IMR-90 (cell line): Measurements from ENCODE around the gene NR2C1. TPM values are rescaled to one million over a fixed set of nuclear protein-coding genes. Genes with fewer than 3 reads are reported as not detected.

Source experiments
- ATAC-seq: fragments of 200-7000 bp; cut with Tn5 transposase; 2 replicates; pipeline ENCODE4 v1.9.1; 2020; ENCODE audit warnings: low read depth, mild to moderate bottlenecking, moderate library complexity
- BruUV-seq: library from RNA; stranded (reverse); fragments of 400-500 nt; replicated peaks from 2 replicates; lab custom pipeline; 2021; lab: Mats Ljungman, UMichigan
- CTCF ChIA-PET: fragments of 300-600 bp; formaldehyde crosslinking; extraction: SDS; loops from one replicate; lab custom pipeline; 2021; ENCODE audit warnings: antibody characterized with exemption; lab: Yijun Ruan, JAX
- POLR2A ChIA-PET: fragments of 300-600 bp; sonication (Branson Sonifier 250); formaldehyde crosslinking; loops from one replicate; lab custom pipeline; 2022; ENCODE audit warnings: antibody characterized with exemption; ENCODE audit not compliant: unreplicated experiment; lab: Charles Lee
- DNase-seq: peaks from one replicate; pipeline ENCODE4 v3.0.0; 2013
- H2AFZ ChIP-seq: replicated peaks from 2 replicates; pipeline ENCODE3; 2013; ENCODE audit warnings: low read length, mild to moderate bottlenecking; ENCODE audit not compliant: poor library complexity
- H2AK5ac ChIP-seq: 2 replicates; pipeline ENCODE4 v1.6.1; 2013; ENCODE audit warnings: low read depth, low read length, inconsistent platforms
- H2AK9ac ChIP-seq: replicated peaks from 2 replicates; pipeline ENCODE3; 2013; ENCODE audit warnings: mild to moderate bottlenecking, low read depth, low read length, moderate library complexity; ENCODE audit not compliant: poor library complexity
- H2BK120ac ChIP-seq: 2 replicates; pipeline ENCODE4 v1.6.1; 2013; ENCODE audit warnings: low read depth, low read length, inconsistent platforms
- H2BK15ac ChIP-seq: 3 replicates; pipeline ENCODE4 v1.6.1; 2013; ENCODE audit warnings: low read depth, low read length, inconsistent platforms
- H2BK20ac ChIP-seq: 2 replicates; pipeline ENCODE4 v1.6.1; 2013; ENCODE audit warnings: low read depth, mild to moderate bottlenecking, inconsistent platforms, low read length, moderate library complexity
- H2BK5ac ChIP-seq: 2 replicates; pipeline ENCODE4 v1.6.1; 2013; ENCODE audit warnings: mild to moderate bottlenecking, low read depth, low read length, inconsistent platforms; ENCODE audit not compliant: poor library complexity, severe bottlenecking
- H3K14ac ChIP-seq: replicated peaks from 2 replicates; pipeline ENCODE4 v1.6.1; 2013; ENCODE audit warnings: low read depth, low read length, inconsistent platforms
- H3K18ac ChIP-seq: 2 replicates; pipeline ENCODE4 v1.6.1; 2013; ENCODE audit warnings: low read depth, low read length, control low read depth
- H3K23ac ChIP-seq: 2 replicates; pipeline ENCODE4 v1.6.1; 2013; ENCODE audit warnings: low read depth, low read length, inconsistent platforms
- H3K27ac ChIP-seq: 2 replicates; pipeline ENCODE4 v1.5.1; 2013; ENCODE audit warnings: mild to moderate bottlenecking, control low read depth, low read length; ENCODE audit not compliant: insufficient read depth
- H3K27me3 ChIP-seq: 2 replicates; pipeline ENCODE4 v1.6.1; 2013; ENCODE audit warnings: low read length; ENCODE audit not compliant: control insufficient read depth, insufficient read depth
- H3K36me3 ChIP-seq: 2 replicates; pipeline ENCODE4 v1.6.1; 2013; ENCODE audit warnings: low read length, mixed read lengths; ENCODE audit not compliant: control insufficient read depth, insufficient read depth
- H3K4ac ChIP-seq: 2 replicates; pipeline ENCODE4 v1.6.1; 2013; ENCODE audit warnings: low read depth, low read length, inconsistent platforms
- H3K4me1 ChIP-seq: 2 replicates; pipeline ENCODE4 v1.6.1; 2013; ENCODE audit warnings: low read length, mixed read lengths; ENCODE audit not compliant: control insufficient read depth, insufficient read depth
- H3K4me2 ChIP-seq: 2 replicates; pipeline ENCODE4 v1.6.1; 2013; ENCODE audit warnings: low read depth, mild to moderate bottlenecking, control low read depth, low read length, moderate library complexity
- H3K4me3 ChIP-seq: 2 replicates; pipeline ENCODE4 v1.5.1; 2013; ENCODE audit warnings: low read depth, mild to moderate bottlenecking, control low read depth, low read length, moderate library complexity; ENCODE audit not compliant: insufficient read depth
- H3K56ac ChIP-seq: 2 replicates; pipeline ENCODE4 v1.6.1; 2013; ENCODE audit warnings: low read length, inconsistent platforms; ENCODE audit not compliant: insufficient read depth; ENCODE audit errors: extremely low read depth
- H3K79me1 ChIP-seq, 2 experiments: 2 replicates each; pipeline ENCODE4 v1.6.1; 2013; ENCODE audit warnings: low read length in 2 of 2, inconsistent platforms in 1 of 2, low read depth in 1 of 2
- H3K9ac ChIP-seq: 2 replicates; pipeline ENCODE4 v1.6.1; 2013; ENCODE audit warnings: low read depth, low read length, control low read depth
- H3K9me1 ChIP-seq: 2 replicates; pipeline ENCODE4 v1.6.1; 2013; ENCODE audit warnings: low read length, inconsistent platforms; ENCODE audit not compliant: insufficient read depth
- H3K9me3 ChIP-seq: 2 replicates; pipeline ENCODE4 v1.6.1; 2013; ENCODE audit warnings: low read length; ENCODE audit not compliant: control insufficient read depth, insufficient read depth
- H4K20me1 ChIP-seq: 2 replicates; pipeline ENCODE4 v1.6.1; 2013; ENCODE audit warnings: low read length, inconsistent platforms; ENCODE audit not compliant: insufficient read depth
- H4K5ac ChIP-seq: 2 replicates; pipeline ENCODE4 v1.6.1; 2013; ENCODE audit warnings: mild to moderate bottlenecking, low read depth, low read length, control low read depth
- H4K8ac ChIP-seq, 2 experiments: 2 replicates each; pipeline ENCODE4 v1.6.1; 2013; ENCODE audit warnings: low read depth in 2 of 2, low read length in 2 of 2, control low read depth in 1 of 2, inconsistent platforms in 1 of 2
- H4K91ac ChIP-seq: 2 replicates; pipeline ENCODE4 v1.6.1; 2013; ENCODE audit warnings: low read depth, low read length, inconsistent platforms; ENCODE audit not compliant: insufficient read depth
- BHLHE40 ChIP-seq: fragments of 150-350 bp; IDR thresholded peaks from 2 replicates; pipeline ENCODE4 v1.6.1; 2016; ENCODE audit warnings: mild to moderate bottlenecking, low read depth, low read length
- CEBPB ChIP-seq: IDR thresholded peaks from 2 replicates; pipeline ENCODE4 v1.6.1; 2012; ENCODE audit warnings: low read depth, low read length, improper control_type of control experiment
- CHD1 ChIP-seq: IDR thresholded peaks from 2 replicates; pipeline ENCODE4 v1.6.1; 2012; ENCODE audit warnings: low read depth, low read length, improper control_type of control experiment
- FOS ChIP-seq: fragments of 150-350 bp; IDR thresholded peaks from 2 replicates; pipeline ENCODE4 v1.6.1; 2016; ENCODE audit warnings: low read depth, low read length
- MAFK ChIP-seq: IDR thresholded peaks from 2 replicates; pipeline ENCODE4 v1.6.1; 2012; ENCODE audit warnings: low read depth, low read length, improper control_type of control experiment
- MXI1 ChIP-seq: IDR thresholded peaks from 2 replicates; pipeline ENCODE4 v1.6.1; 2012; ENCODE audit warnings: low read depth, mild to moderate bottlenecking, low read length, moderate library complexity, borderline replicate concordance
- NFE2L2 ChIP-seq: fragments of 150-350 bp; IDR thresholded peaks from 2 replicates; pipeline ENCODE4 v1.6.1; 2016; ENCODE audit warnings: low read depth, mild to moderate bottlenecking, low read length
- POLR2A ChIP-seq: IDR thresholded peaks from 2 replicates; pipeline ENCODE4 v1.6.1; 2012; ENCODE audit warnings: mild to moderate bottlenecking, low read depth, low read length
- RAD21 ChIP-seq: IDR thresholded peaks from 2 replicates; pipeline ENCODE4 v1.6.1; 2012; ENCODE audit warnings: low read length, improper control_type of control experiment
- RCOR1 ChIP-seq: IDR thresholded peaks from 2 replicates; pipeline ENCODE4 v1.6.1; 2012; ENCODE audit warnings: mild to moderate bottlenecking, low read length, improper control_type of control experiment; ENCODE audit not compliant: insufficient replicate concordance
- RFX5 ChIP-seq: IDR thresholded peaks from 2 replicates; pipeline ENCODE4 v1.8.0; 2012; ENCODE audit warnings: low read depth, mild to moderate bottlenecking, low read length, moderate library complexity
- WGBS, 2 experiments: methylation state at CpG; one replicate each; pipeline versions ENCODE4 v1.1.5 to v1.1.7; 2013; ENCODE audit warnings: missing lambda C conversion rate in 2 of 2; ENCODE audit not compliant: insufficient read length in 1 of 2; ENCODE audit errors: extremely low coverage in 2 of 2; 5-methylcytosine and 5-hydroxymethylcytosine counted together
- dilution Hi-C: fragments of 300-500 bp; cut with HindIII; formaldehyde crosslinking; loops from one replicate; pipeline ENCODE4 v1.14.3; 2018; ENCODE audit warnings: low sequenced_read_pairs; ENCODE audit not compliant: unreplicated experiment
- in situ Hi-C: fragments of 300-500 bp; cut with MboI; formaldehyde crosslinking; loops from 3 replicates; pipeline ENCODE4 v1.14.3; 2019; ENCODE audit warnings: low sequenced_read_pairs, inconsistent platforms, mixed read lengths
- intact Hi-C: fragments of 100-400 bp; cut with micrococcal nuclease; formaldehyde crosslinking; loops from 2 replicates; pipeline ENCODE4 v1.10.0; 2022
- polyA plus RNA-seq, 3 experiments: library from polyadenylated mRNA; depleted of rRNA; stranded (reverse); fragments of >200 nt; gene quantifications; 2 replicates each; pipeline ENCODE4 v1.2.3, GENCODE V29; 2012; ENCODE audit warnings: low replicate concordance in 1 of 3
- total RNA-seq: library from RNA; depleted of rRNA; stranded (reverse); fragments of >200 nt; gene quantifications from 2 replicates; pipeline ENCODE4 v1.2.3, GENCODE V29; 2012
- TF ChIP-seq, protein P1 (sequence below): fragments of 150-350 bp; IDR thresholded peaks from 2 replicates; pipeline ENCODE4 v1.6.1; 2017; ENCODE audit warnings: mild to moderate bottlenecking, antibody characterized with exemption, low read length, low read depth
- TF ChIP-seq, protein P2 (sequence below): fragments of 150-350 bp; IDR thresholded peaks from 2 replicates; pipeline ENCODE4 v1.6.1; 2016; ENCODE audit warnings: low read depth, mild to moderate bottlenecking, low read length, moderate library complexity, borderline replicate concordance

The NR2C1 gene
- total and polyA plus RNA-seq, 2 of the 4 experiments (the other 2 are of a cell fraction) = 12.7 to 14.1 TPM

- ATAC-seq = no peak
- intact Hi-C loops (no loop called here), in situ Hi-C loops (no loop called here), dilution Hi-C loops (no loop called here)
- no peak overlapping the region for H2BK120ac ChIP-seq
- H3K9ac ChIP-seq = no peak overlapping the region
- DNase-seq = no peak
- no peak overlapping the region for H3K18ac ChIP-seq
- no peaks in the 10 kb centered on the region for H3K27me3 ChIP-seq
- no peak overlapping the region for H3K4me3 ChIP-seq
- no peak overlapping the region for H3K27ac ChIP-seq
- H2AFZ ChIP-seq = no peak overlapping the region
- peak overlapping the region; percentile 6; the same call in 1 of the 2 replicates for H4K91ac ChIP-seq
- H4K20me1 ChIP-seq = no peaks in the 10 kb centered on the region
- H3K36me3 ChIP-seq = no peaks in the 10 kb centered on the region
- no peak overlapping the region for H2AK9ac ChIP-seq
- peaks cover 8% of the 10 kb centered on the region for H3K9me1 ChIP-seq
- no TSS peak for BruUV-seq
- no peak overlapping the region for H3K14ac ChIP-seq
- H3K23ac ChIP-seq = peak overlapping the region; percentile 23
- no peak overlapping the region for H2BK15ac ChIP-seq
- H3K56ac ChIP-seq = no peak overlapping the region
- no peak overlapping the region for H4K5ac ChIP-seq
- no peaks in the 10 kb centered on the region for H3K9me3 ChIP-seq
- TF ChIP-seq RCOR1 (no peak), MAFK (no peak), POLR2A (no peak), RFX5 (no peak), MXI1 (no peak), BHLHE40 (no peak), CHD1 (no peak), CEBPB (no peak), RAD21 (no peak), NFE2L2 (no peak), FOS (no peak)
- TF ChIP-seq, protein P1, sequence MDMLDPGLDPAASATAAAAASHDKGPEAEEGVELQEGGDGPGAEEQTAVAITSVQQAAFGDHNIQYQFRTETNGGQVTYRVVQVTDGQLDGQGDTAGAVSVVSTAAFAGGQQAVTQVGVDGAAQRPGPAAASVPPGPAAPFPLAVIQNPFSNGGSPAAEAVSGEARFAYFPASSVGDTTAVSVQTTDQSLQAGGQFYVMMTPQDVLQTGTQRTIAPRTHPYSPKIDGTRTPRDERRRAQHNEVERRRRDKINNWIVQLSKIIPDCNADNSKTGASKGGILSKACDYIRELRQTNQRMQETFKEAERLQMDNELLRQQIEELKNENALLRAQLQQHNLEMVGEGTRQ = no peak
- TF ChIP-seq, protein P2, sequence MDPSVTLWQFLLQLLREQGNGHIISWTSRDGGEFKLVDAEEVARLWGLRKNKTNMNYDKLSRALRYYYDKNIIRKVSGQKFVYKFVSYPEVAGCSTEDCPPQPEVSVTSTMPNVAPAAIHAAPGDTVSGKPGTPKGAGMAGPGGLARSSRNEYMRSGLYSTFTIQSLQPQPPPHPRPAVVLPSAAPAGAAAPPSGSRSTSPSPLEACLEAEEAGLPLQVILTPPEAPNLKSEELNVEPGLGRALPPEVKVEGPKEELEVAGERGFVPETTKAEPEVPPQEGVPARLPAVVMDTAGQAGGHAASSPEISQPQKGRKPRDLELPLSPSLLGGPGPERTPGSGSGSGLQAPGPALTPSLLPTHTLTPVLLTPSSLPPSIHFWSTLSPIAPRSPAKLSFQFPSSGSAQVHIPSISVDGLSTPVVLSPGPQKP = no peak
- H2BK20ac ChIP-seq = no peak overlapping the region; the same call in 1 of the 2 replicates
- H3K4me1 ChIP-seq = peaks cover 2% of the 10 kb centered on the region; the same call in 1 of the 2 replicates
- H2AK5ac ChIP-seq = peak overlapping the region; percentile 43
- H4K8ac ChIP-seq = no peak overlapping the region
- WGBS, 2 experiments = no CpG with 5 or more reads among the region's 4 CpGs
- POLR2A ChIA-PET = no interaction called here
- no peak overlapping the region for H3K4me2 ChIP-seq
- H2BK5ac ChIP-seq = no peak overlapping the region
- CTCF ChIA-PET = no interaction called here
- H3K79me1 ChIP-seq = peaks cover 8 to 26% of the 10 kb centered on the region in 2 experiments
- no peak overlapping the region for H3K4ac ChIP-seq
These were observed 95.5 kb downstream of the NR2C1 start for GRCh38 chr12:94977766-94978468.
